Mammary epithelial cell (primary cell): Measurements from ENCODE around the gene VDR.

ENCODE experiments used
- EZH2 ChIP-seq: IDR thresholded peaks from 2 replicates; pipeline ENCODE4 v1.6.1; 2012; ENCODE audit warnings: low read length, inconsistent platforms, borderline replicate concordance
- TF ChIP-seq, protein P1 (sequence below), 2 donors: IDR thresholded peaks in 1 of 2; conservative IDR thresholded peaks in 1 of 2; 2 replicates each; pipeline ENCODE4 v1.5.1; 2011 to 2012; ENCODE audit warnings: inconsistent platforms in 2 of 2, low read length in 2 of 2, mild to moderate bottlenecking in 2 of 2, control low read depth in 1 of 2, low read depth in 1 of 2; ENCODE audit not compliant: insufficient read depth in 1 of 2; ENCODE audit errors: extremely low read depth in 1 of 2

DNA sequence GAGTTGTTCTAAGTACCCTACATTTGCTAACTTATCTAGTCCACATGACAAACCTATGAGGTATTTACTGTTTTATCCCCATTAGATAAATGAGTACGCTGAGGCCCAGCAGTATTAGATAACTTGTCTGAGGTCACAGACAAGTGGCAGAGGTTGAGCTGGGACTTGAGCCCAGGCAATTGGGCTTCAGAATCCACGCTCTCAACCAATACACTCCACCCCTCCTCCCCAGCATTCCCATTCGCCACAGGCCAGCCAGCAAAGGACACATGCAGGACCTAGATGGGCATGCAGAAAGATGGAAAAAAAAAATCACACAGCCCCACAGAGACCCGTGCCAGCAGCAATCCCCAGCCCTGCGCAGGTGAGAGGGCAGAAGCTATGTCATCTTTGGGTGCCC, 97.5 kb downstream of the VDR start:
- TF ChIP-seq, protein P1, sequence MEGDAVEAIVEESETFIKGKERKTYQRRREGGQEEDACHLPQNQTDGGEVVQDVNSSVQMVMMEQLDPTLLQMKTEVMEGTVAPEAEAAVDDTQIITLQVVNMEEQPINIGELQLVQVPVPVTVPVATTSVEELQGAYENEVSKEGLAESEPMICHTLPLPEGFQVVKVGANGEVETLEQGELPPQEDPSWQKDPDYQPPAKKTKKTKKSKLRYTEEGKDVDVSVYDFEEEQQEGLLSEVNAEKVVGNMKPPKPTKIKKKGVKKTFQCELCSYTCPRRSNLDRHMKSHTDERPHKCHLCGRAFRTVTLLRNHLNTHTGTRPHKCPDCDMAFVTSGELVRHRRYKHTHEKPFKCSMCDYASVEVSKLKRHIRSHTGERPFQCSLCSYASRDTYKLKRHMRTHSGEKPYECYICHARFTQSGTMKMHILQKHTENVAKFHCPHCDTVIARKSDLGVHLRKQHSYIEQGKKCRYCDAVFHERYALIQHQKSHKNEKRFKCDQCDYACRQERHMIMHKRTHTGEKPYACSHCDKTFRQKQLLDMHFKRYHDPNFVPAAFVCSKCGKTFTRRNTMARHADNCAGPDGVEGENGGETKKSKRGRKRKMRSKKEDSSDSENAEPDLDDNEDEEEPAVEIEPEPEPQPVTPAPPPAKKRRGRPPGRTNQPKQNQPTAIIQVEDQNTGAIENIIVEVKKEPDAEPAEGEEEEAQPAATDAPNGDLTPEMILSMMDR (conservative IDR thresholded peaks at IDR 0.05 in 1 of 2, IDR thresholded peaks at IDR 0.05 in 1 of 2; ENCODE audit: extremely low read depth in 1 of 2, insufficient read depth in 1 of 2, low read depth in 1 of 2, low read length in 2 of 2): no peak
- no peak for TF ChIP-seq EZH2
